Naive thymus-derived CD8-positive, alpha-beta T cell (primary cell): ENCODE results near the gene TMEM87B. TPM values are rescaled to one million over a fixed set of nuclear protein-coding genes. Genes with fewer than 3 reads are reported as not detected.
"Not testable (repeated sequence)": the region's sequence is repeated elsewhere in the genome, so short reads cannot be mapped to it uniquely, and the experiment has no call there.

Experiments
- ATAC-seq, 2 donors: fragments of 150-1000 bp; cut with Tn5 transposase in 1 of 2; sonication (Bioruptor Pico), chemical (Tn5 transposase) in 1 of 2; 1 replicate in 1 of 2; 2 replicates in 1 of 2; pipeline ENCODE4 v1.10.0; 2021; ENCODE audit warnings: mild to moderate bottlenecking in 2 of 2, moderate library complexity in 2 of 2
- POLR2A ChIA-PET: fragments of 350-600 bp; sonication (Branson Sonifier 250); formaldehyde crosslinking; loops from one replicate; lab custom pipeline; 2021; ENCODE audit warnings: antibody characterized with exemption; lab: Charles Lee
- DNase-seq, 10 donors: peaks; one replicate each; pipeline versions ENCODE4 v3.0.0 to v3.0.0-alpha.2; 2020 to 2022
- H3K27ac Mint-ChIP-seq, 10 donors: one replicate each; pipeline ENCODE4 v1.8.0; 2020 to 2022; ENCODE audit warnings: mild to moderate bottlenecking in 10 of 10, mixed read lengths in 10 of 10, moderate library complexity in 4 of 10, inconsistent platforms in 1 of 10
- H3K27me3 Mint-ChIP-seq, 5 donors: one replicate each; pipeline ENCODE4 v1.8.0; 2021 to 2022; ENCODE audit warnings: mixed read lengths in 5 of 5
- H3K36me3 Mint-ChIP-seq, 3 donors: one replicate each; pipeline ENCODE4 v1.8.0; 2020 to 2022; ENCODE audit warnings: mixed read lengths in 3 of 3, mild to moderate bottlenecking in 2 of 3, inconsistent platforms in 1 of 3
- H3K4me1 Mint-ChIP-seq, 4 donors: one replicate each; pipeline ENCODE4 v1.8.0; 2021 to 2022; ENCODE audit warnings: mixed read lengths in 4 of 4
- H3K4me3 Mint-ChIP-seq, 10 donors: one replicate each; pipeline ENCODE4 v1.8.0; 2020 to 2022; ENCODE audit warnings: mild to moderate bottlenecking in 10 of 10, mixed read lengths in 10 of 10, moderate library complexity in 6 of 10, inconsistent platforms in 1 of 10
- H3K9me3 Mint-ChIP-seq, 9 donors: one replicate each; pipeline ENCODE4 v1.8.0; 2020 to 2022; ENCODE audit warnings: mixed read lengths in 9 of 9, mild to moderate bottlenecking in 3 of 9, inconsistent platforms in 1 of 9, moderate library complexity in 1 of 9
- polyA plus RNA-seq, 3 donors: library from polyadenylated mRNA; unstranded; fragments of 300-500 nt; fragmentation: Illumina TruSeq; gene quantifications; one replicate each; pipeline ENCODE4 v1.2.3, GENCODE V29; 2021
- total RNA-seq, 8 experiments: library from RNA in 2 of 8; stranded (reverse) in 2 of 8; gene quantifications; one replicate each; pipeline ENCODE4 v1.2.3 and lab custom pipeline; 2021 to 2026

The TMEM87B gene
- total and polyA plus RNA-seq, 5 experiments from 2014 or later, result 7.0 to 23.8 (median 11.8) TPM

DNA sequence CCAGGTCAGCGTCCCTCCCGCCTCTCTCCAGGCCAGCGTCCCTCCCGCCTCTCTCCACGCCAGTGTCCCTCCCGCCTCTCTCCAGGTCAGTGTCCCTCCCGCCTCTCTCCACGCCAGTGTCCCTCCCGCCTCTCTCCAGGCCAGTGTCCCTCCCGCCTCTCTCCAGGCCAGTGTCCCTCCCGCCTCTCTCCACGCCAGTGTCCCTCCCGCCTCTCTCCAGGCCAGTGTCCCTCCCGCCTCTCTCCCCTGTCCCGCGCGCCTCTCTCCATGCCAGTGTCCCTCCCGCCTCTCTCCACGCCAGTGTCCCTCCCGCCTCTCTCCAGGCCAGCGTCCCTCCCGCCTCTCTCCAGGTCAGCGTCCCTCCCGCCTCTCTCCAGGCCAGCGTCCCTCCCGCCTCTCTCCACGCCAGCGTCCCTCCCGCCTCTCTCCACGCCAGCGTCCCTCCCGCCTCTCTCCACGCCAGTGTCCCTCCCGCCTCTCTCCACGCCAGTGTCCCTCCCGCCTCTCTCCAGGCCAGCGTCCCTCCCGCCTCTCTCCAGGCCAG lies 84.7 kb downstream of the TMEM87B start:
- Mint-ChIP-seq H3K4me3 (peak overlapping the region in 2 of 10 donors; percentile 47 to 68), H3K4me1 (peaks cover 6 to 11% (median 9%) of the 10 kb centered on the region in 4 donors), H3K27me3 (peaks cover 9 to 43% (median 26%) of the 10 kb centered on the region in 5 donors)
- ATAC-seq, H3K27ac Mint-ChIP-seq, DNase-seq, POLR2A ChIA-PET, H3K36me3 Mint-ChIP-seq, H3K9me3 Mint-ChIP-seq: not testable (repeated sequence)

GRCh38 chr2:112140205-112140802 lies 85.2 kb downstream of the TMEM87B start:
- Mint-ChIP-seq H3K36me3 (peaks cover 0 to 9% (median 0%) of the 10 kb centered on the region in 3 donors), H3K9me3 (peaks cover 0 to 3% (median 0%) of the 10 kb centered on the region in 9 donors), H3K27ac (peak overlapping the region in 4 of 10 donors; percentile 21 to 82 (median 50)), H3K4me1 (peaks cover 6 to 11% (median 9%) of the 10 kb centered on the region in 4 donors), H3K27me3 (peaks cover 9 to 43% (median 26%) of the 10 kb centered on the region in 5 donors), H3K4me3 (peak overlapping the region in 8 of 10 donors; percentile 30 to 68 (median 40))
- ATAC-seq (no peak), DNase-seq (no peak)
- POLR2A ChIA-PET, result no interaction called here

DNA sequence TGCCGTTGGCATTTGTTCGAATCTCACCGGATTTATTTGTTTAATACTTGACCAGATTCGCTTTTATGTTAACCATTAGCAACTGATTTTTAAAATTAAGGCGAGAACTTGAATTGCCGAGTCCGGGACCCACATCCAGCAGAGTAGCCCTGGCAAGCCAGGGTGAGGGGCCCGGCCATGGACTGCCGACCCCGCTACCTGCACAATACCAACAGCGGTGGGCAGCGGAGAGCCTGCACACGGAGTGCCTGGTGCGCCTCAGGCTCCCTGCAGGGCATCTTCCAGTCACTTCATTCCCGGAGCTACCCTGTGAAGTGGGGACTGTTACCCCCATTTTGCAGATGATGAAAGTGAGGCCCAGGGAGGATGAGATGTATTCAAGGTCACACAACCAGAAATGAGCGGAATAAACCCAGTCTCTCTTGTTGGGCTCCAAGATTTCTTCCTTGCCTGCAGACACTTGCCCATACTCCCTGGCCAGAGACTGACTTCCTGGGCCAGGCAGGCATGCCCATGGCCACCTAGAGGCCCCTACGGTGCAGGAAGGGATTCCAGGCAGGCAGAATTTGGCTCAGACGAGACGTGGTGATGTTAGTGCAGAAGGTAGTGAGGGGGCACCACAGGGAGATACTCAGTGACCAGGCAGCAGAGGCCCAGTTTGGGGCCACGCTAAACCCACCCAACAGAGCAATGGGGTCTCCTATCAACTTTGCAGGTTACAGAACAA lies 86.0 kb downstream of the TMEM87B start:
- H3K4me1 Mint-ChIP-seq, result peaks cover 6 to 11% (median 9%) of the 10 kb centered on the region in 4 donors
- peak overlapping the region in 6 of 10 donors; percentile 30 to 68 (median 44) for H3K4me3 Mint-ChIP-seq

DNA sequence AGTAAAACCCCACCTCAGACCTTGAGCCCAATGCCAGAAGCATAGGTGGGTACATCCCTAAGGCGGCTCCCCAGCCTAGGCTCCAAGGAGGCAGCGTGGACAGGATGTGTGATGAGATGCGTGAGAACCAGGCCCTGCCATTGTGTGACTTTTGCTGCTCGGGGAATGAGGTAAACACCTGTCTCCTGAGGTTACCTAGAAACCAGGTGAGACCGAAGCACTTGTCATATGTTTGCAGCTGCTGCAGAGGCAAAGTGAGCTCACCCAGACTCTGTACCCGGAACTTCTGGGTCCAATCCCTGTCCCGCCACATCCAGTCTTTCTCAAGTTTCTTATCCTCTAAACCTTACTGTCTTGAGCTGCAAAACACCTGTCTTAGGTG lies 86.5 kb downstream of the TMEM87B start:
- POLR2A ChIA-PET, result no interaction called here
- H3K36me3 Mint-ChIP-seq, result peaks cover 0 to 4% (median 0%) of the 10 kb centered on the region in 3 donors
- no peak overlapping the region for H3K27ac Mint-ChIP-seq
- peaks cover 6 to 11% (median 9%) of the 10 kb centered on the region in 4 donors for H3K4me1 Mint-ChIP-seq
- H3K4me3 Mint-ChIP-seq, result no peak overlapping the region
- DNase-seq, result no peak
- H3K9me3 Mint-ChIP-seq, result peaks cover 0 to 3% (median 0%) of the 10 kb centered on the region in 9 donors
- no peak for ATAC-seq
- H3K27me3 Mint-ChIP-seq, result peaks cover 9 to 34% (median 21%) of the 10 kb centered on the region in 5 donors

More for the DNA sequence above, 86.0 kb downstream of the TMEM87B start:
- H3K9me3 Mint-ChIP-seq, result peaks cover 0 to 3% (median 0%) of the 10 kb centered on the region in 9 donors
- DNase-seq, result no peak
- H3K36me3 Mint-ChIP-seq, result peaks cover 0 to 9% (median 0%) of the 10 kb centered on the region in 3 donors
- H3K27ac Mint-ChIP-seq, result peak overlapping the region in 2 of 10 donors; percentile 35 to 43
- peaks cover 9 to 40% (median 25%) of the 10 kb centered on the region in 5 donors for H3K27me3 Mint-ChIP-seq
- no peak for ATAC-seq
- POLR2A ChIA-PET, result no interaction called here

- peaks cover 0 to 2% (median 0%) of the 10 kb centered on the region in 3 donors for H3K36me3 Mint-ChIP-seq
- peaks cover 3 to 28% (median 17%) of the 10 kb centered on the region in 5 donors for H3K27me3 Mint-ChIP-seq
- peak overlapping the region in 1 of 10 donors; percentile 7 for H3K4me3 Mint-ChIP-seq
- H3K4me1 Mint-ChIP-seq, result peaks cover 4 to 9% (median 7%) of the 10 kb centered on the region in 4 donors
- POLR2A ChIA-PET, result no interaction called here
- ATAC-seq, result no peak
- no peak overlapping the region for H3K27ac Mint-ChIP-seq
- DNase-seq, result no peak
- H3K9me3 Mint-ChIP-seq, result peaks cover 0 to 3% (median 0%) of the 10 kb centered on the region in 9 donors
Observed at GRCh38 chr2:112142525-112143078, 87.5 kb downstream of the TMEM87B start.

DNA sequence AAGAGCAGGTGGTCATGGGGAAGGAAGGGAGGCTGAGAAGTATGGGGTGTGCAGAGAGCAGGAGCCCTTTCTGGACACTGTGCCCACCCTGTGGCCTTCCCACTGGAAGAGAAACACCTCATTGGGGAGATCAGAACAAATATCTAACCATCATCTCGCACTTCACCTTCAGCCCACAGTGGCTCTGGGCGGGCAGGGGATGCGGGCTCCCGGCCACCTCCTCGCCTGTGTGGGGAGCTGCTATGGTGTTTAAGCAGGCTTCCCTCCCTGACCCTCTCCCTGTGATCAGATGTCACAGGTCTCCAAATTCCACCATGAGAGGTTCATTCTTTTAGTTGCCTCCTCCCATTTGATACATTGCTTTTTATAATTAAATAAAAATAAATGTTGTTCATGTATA lies 88.1 kb downstream of the TMEM87B start:
- ATAC-seq (no peak), DNase-seq (no peak)
- H3K27ac Mint-ChIP-seq, result no peak overlapping the region
- H3K4me1 Mint-ChIP-seq, result peaks cover 0 to 7% (median 3%) of the 10 kb centered on the region in 4 donors
- peaks cover 0 to 23% (median 14%) of the 10 kb centered on the region in 5 donors for H3K27me3 Mint-ChIP-seq
- peak overlapping the region in 1 of 10 donors; percentile 7 for H3K4me3 Mint-ChIP-seq
- POLR2A ChIA-PET, result interaction anchor here (1.1 kb wide), 1 partner anchor 45 kb away, joined by 3 read pairs; no protein-coding TSS in a partner anchor
- H3K9me3 Mint-ChIP-seq, result no peaks in the 10 kb centered on the region
- H3K36me3 Mint-ChIP-seq, result no peaks in the 10 kb centered on the region

DNA sequence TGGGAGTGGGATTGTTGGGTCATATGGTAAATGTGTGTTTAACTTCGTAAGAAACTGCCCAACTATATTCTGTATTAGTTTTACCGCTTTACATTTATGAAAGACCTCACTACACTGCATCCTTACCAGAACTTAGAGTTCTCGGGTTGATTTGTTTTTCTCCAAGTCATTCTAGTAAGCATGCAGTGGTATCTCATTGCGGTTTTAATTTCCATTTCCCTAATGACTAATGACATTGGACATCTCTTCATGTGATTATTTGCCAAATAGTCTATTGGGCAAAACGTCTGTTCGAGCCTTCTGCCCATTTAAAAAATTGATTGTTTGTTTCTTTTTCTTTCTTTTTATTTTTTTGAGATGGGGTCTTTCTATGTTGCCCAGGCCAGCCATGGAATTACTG lies 89.9 kb downstream of the TMEM87B start:
- no peak for ATAC-seq
- no peaks in the 10 kb centered on the region for H3K9me3 Mint-ChIP-seq
- no peak for DNase-seq
- H3K4me3 Mint-ChIP-seq, result no peak overlapping the region
- H3K27me3 Mint-ChIP-seq, result peaks cover 0 to 20% (median 11%) of the 10 kb centered on the region in 5 donors
- POLR2A ChIA-PET, result no interaction called here
- peaks cover 0 to 7% (median 3%) of the 10 kb centered on the region in 4 donors for H3K4me1 Mint-ChIP-seq
- H3K36me3 Mint-ChIP-seq, result no peaks in the 10 kb centered on the region
- no peak overlapping the region for H3K27ac Mint-ChIP-seq

DNA sequence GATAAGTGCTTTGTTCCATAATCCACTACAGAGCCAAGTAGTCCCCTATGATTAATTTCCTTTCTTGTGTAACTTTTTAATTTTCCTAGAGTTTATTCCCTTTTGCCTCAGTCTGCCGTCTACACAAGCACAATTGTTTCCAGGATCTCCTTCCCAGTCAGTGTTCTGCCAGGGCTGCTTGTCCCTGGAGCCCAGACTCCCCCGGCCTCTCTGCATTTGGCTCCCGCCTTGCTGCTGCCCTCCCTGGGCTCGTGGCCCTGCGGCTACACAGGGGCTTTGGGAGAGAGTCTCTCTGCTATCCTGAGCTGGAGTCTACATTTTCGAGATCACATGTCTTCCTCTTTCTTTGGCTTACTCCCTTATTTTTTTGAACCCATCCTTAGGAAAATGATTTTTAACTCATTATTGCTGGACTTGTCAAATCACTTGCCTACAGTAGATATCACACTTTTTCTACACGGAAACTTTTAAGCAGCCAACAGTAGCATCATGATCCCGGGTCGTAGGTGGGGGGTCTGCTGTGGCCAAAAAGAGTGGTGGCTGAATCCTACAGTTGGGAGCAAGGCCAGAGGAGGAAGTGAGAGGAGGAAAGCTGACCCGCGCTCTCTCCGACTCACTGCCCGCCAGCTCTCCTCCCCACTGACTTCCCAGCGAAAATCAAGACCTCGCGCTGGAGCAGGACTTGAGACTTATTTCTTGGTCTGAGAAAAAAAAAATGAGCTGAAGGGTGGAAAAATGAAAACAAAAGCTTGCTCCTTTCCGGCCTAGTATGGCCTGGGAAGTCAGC lies 92.5 kb downstream of the TMEM87B start:
- POLR2A ChIA-PET, result no interaction called here

DNA sequence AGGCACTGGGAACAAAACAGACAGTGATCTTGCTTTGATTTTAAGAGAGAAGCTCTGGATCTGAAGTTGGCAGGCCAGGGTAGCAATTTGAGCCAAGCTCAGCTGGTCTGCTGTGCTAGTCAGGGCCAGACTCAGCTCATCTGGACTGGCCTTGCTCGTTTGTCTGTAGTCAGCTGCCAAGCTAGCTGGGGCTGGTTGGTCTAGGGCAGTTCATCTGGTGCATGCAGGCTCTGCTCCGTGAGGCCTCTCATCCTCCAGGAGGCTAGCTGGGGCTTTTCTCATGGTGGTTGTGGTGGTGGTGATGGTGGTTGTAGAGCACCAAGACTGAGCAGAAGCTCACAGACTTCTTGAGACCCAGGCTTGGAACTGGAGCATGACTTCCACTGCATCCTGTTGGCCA lies 93.4 kb downstream of the TMEM87B start:
- no peak overlapping the region for H3K4me3 Mint-ChIP-seq
- no peaks in the 10 kb centered on the region for H3K36me3 Mint-ChIP-seq
- ATAC-seq (no peak), DNase-seq (no peak)
- no peaks in the 10 kb centered on the region for H3K9me3 Mint-ChIP-seq
- H3K27ac Mint-ChIP-seq, result no peak overlapping the region
- peaks cover 0 to 6% (median 0%) of the 10 kb centered on the region in 5 donors for H3K27me3 Mint-ChIP-seq
- POLR2A ChIA-PET, result no interaction called here
- H3K4me1 Mint-ChIP-seq, result peaks cover 0 to 3% (median 0%) of the 10 kb centered on the region in 4 donors

More for the DNA sequence above, 92.5 kb downstream of the TMEM87B start:
- DNase-seq, result no peak
- Mint-ChIP-seq H3K4me1 (peaks cover 0 to 5% (median 0%) of the 10 kb centered on the region in 4 donors), H3K9me3 (no peaks in the 10 kb centered on the region), H3K4me3 (no peak overlapping the region), H3K36me3 (no peaks in the 10 kb centered on the region), H3K27ac (peak overlapping the region in 1 of 10 donors; percentile 51), H3K27me3 (peaks cover 0 to 12% (median 2%) of the 10 kb centered on the region in 5 donors)
- no peak for ATAC-seq

- Mint-ChIP-seq H3K36me3 (no peaks in the 10 kb centered on the region), H3K27ac (no peak overlapping the region), H3K9me3 (no peaks in the 10 kb centered on the region), H3K27me3 (peaks cover 0 to 2% (median 0%) of the 10 kb centered on the region in 5 donors), H3K4me1 (peaks cover 0 to 3% (median 2%) of the 10 kb centered on the region in 4 donors), H3K4me3 (no peak overlapping the region)
- POLR2A ChIA-PET, result no interaction called here
- no peak for DNase-seq
- no peak for ATAC-seq
Observed at GRCh38 chr2:112149194-112149593, 94.1 kb downstream of the TMEM87B start.

DNA sequence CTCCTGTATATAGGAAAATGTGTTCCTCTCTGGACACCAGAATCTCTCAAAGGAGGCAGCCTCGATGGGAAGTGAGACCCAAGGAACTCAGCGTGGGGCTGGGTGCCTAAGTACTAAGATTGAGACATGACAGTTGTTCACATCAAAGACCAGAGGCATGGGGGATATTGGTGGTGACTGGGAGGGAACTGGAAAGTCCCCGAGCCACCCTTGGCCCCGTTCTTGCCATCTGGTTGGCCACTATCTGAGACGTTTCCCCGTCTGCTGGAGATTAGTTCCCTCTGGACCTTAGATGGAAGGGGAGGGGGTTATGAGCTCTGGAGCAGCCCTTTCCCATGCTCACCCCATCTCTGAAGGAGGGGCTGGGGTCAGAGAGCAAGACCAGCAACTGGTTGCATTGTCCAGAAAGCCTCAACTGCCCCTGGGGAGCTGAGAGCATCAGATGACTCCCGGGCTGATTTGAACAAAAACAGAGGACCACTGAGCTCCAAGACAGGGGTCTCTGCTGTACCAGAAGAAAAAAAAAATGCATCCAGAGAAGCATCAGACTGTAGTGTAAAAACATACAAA lies 94.9 kb downstream of the TMEM87B start:
- H3K4me3 Mint-ChIP-seq, result no peak overlapping the region
- peaks cover 4 to 8% (median 6%) of the 10 kb centered on the region in 4 donors for H3K4me1 Mint-ChIP-seq
- H3K36me3 Mint-ChIP-seq, result no peaks in the 10 kb centered on the region
- ATAC-seq, result no peak
- peaks cover 0 to 2% (median 0%) of the 10 kb centered on the region in 5 donors for H3K27me3 Mint-ChIP-seq
- DNase-seq, result no peak
- POLR2A ChIA-PET, result interaction anchor here (0.6 kb wide), 1 partner anchor 1031 kb away, joined by 3 read pairs; no protein-coding TSS in a partner anchor
- H3K9me3 Mint-ChIP-seq, result no peaks in the 10 kb centered on the region
- no peak overlapping the region for H3K27ac Mint-ChIP-seq
